Upper lobe of left lung (tissue), 6 donors: ENCODE data around the gene UBXN4. TPM values are rescaled to one million over a fixed set of nuclear protein-coding genes. Genes with fewer than 3 reads are reported as not detected.

Experiments used
- ATAC-seq, 2 donors: fragments of 200-7000 bp; cut with Tn5 transposase; one replicate each; pipeline ENCODE4 v1.9.1; 2022; ENCODE audit warnings: mild to moderate bottlenecking in 2 of 2, moderate library complexity in 2 of 2; ENCODE audit not compliant: low FRiP score in 2 of 2
- DNase-seq, 2 donors: peaks; one replicate each; pipeline ENCODE4 v3.0.0-alpha.2; 2019 to 2020
- H3K27ac ChIP-seq, 4 donors: fragments of 200-600 bp; sonication (generic); one replicate each; pipeline ENCODE4 v1.5.1; 2016 to 2019
- H3K27me3 ChIP-seq, 4 donors: fragments of 200-600 bp; sonication (generic); one replicate each; pipeline ENCODE4 v1.5.1; 2017 to 2019
- H3K36me3 ChIP-seq, 4 donors: fragments of 200-600 bp; sonication (generic); one replicate each; pipeline ENCODE4 v1.5.1; 2016 to 2019
- H3K4me1 ChIP-seq, 4 donors: fragments of 200-600 bp; sonication (generic); one replicate each; pipeline ENCODE4 v1.5.1; 2018 to 2019
- H3K4me3 ChIP-seq, 4 donors: fragments of 200-600 bp; sonication (generic); one replicate each; pipeline ENCODE4 v1.5.1; 2017 to 2019; ENCODE audit warnings: mild to moderate bottlenecking in 2 of 4, moderate library complexity in 1 of 4
- H3K9me3 ChIP-seq, 4 donors: fragments of 200-600 bp; sonication (generic); one replicate each; pipeline ENCODE4 v1.5.1; 2018 to 2019
- EP300 ChIP-seq, 4 donors: sonication (generic); formaldehyde crosslinking; IDR thresholded peaks; one replicate each; pipeline ENCODE4 v1.5.1; 2017; ENCODE audit warnings: antibody characterized with exemption in 4 of 4, control low read depth in 2 of 4
- POLR2A ChIP-seq, 4 donors: fragments of 450-650 bp; IDR thresholded peaks; one replicate each; pipeline ENCODE4 v1.5.1; 2016 to 2017; ENCODE audit warnings: antibody characterized with exemption in 4 of 4, mild to moderate bottlenecking in 2 of 4
- POLR2AphosphoS5 ChIP-seq, 2 donors: sonication (generic); formaldehyde crosslinking; IDR thresholded peaks; one replicate each; pipeline ENCODE4 v1.5.1; 2017; ENCODE audit warnings: antibody characterized with exemption in 2 of 2
- WGBS, 2 donors: methylation state at CpG; one replicate each; pipeline ENCODE4 v1.1.5; 2017 to 2018; 5-methylcytosine and 5-hydroxymethylcytosine counted together
- total RNA-seq, 6 donors: library from RNA; depleted of rRNA in 4 of 6; stranded (reverse); fragments of >200 nt in 4 of 6; gene quantifications; one replicate each; pipeline versions ENCODE4 v1.1.0 to v1.2.1, GENCODE V29; 2016 to 2021
- TF ChIP-seq, protein P1 (sequence below), 6 experiments: fragments of 450-650 bp in 4 of 6; fragments of 200-600 bp in 2 of 6; sonication (generic) in 2 of 6; IDR thresholded peaks; one replicate each; pipeline ENCODE4 v1.5.1; 2016 to 2019; ENCODE audit warnings: antibody characterized with exemption in 6 of 6
- donor health status: DM: no; HTN: no; CAD: no; lungs with moderate emphysema.
- donor health status: DM: no; HTN: yes; CAD: no; lungs with severe emphysema.

Gene UBXN4
- total RNA-seq, 6 donors from 2014 or later, result 34.0 to 101 (median 67.8) TPM

DNA sequence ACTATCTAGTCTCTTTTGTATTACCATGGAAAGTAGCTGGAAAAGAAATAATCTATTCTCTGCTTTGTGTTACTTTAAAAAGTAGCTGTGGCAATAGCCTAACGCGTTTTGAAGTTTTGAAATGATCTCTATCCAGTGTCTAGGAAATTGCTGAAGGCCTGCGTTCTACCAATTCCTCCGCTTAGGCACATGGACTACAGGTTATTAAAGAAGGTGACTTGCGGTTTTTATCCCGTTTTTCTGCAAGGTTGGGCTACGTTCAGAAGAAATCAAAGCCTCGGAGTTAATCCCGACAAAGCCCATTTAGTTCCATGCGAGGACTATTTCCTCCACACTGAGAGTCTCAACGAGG, 636 bp upstream of the UBXN4 start:
- peaks cover 24 to 27% (median 25%) of the 10 kb centered on the region in 4 donors for H3K4me1 ChIP-seq
- peak overlapping the region in 2 of 4 donors; percentile 61 to 90 for H3K4me3 ChIP-seq
- no peaks in the 10 kb centered on the region for H3K27me3 ChIP-seq
- H3K9me3 ChIP-seq, result no peaks in the 10 kb centered on the region
- ATAC-seq (no peak), DNase-seq (no peak)
- WGBS, 2 donors, result 82 to 83% methylated on average over 11 of the region's 11 CpGs
- peak overlapping the region in 3 of 4 donors; percentile 99 to 100 (median 100) for H3K27ac ChIP-seq
- H3K36me3 ChIP-seq, result peaks cover 0 to 1% (median 0%) of the 10 kb centered on the region in 4 donors
- no peak for TF ChIP-seq POLR2AphosphoS5 (IDR thresholded peaks at IDR 0.05)
- TF ChIP-seq POLR2A (IDR thresholded peaks at IDR 0.05), result no peak
- TF ChIP-seq, protein P1, sequence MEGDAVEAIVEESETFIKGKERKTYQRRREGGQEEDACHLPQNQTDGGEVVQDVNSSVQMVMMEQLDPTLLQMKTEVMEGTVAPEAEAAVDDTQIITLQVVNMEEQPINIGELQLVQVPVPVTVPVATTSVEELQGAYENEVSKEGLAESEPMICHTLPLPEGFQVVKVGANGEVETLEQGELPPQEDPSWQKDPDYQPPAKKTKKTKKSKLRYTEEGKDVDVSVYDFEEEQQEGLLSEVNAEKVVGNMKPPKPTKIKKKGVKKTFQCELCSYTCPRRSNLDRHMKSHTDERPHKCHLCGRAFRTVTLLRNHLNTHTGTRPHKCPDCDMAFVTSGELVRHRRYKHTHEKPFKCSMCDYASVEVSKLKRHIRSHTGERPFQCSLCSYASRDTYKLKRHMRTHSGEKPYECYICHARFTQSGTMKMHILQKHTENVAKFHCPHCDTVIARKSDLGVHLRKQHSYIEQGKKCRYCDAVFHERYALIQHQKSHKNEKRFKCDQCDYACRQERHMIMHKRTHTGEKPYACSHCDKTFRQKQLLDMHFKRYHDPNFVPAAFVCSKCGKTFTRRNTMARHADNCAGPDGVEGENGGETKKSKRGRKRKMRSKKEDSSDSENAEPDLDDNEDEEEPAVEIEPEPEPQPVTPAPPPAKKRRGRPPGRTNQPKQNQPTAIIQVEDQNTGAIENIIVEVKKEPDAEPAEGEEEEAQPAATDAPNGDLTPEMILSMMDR (IDR thresholded peaks at IDR 0.05), result no peak
- no peak for TF ChIP-seq EP300 (IDR thresholded peaks at IDR 0.05)

DNA sequence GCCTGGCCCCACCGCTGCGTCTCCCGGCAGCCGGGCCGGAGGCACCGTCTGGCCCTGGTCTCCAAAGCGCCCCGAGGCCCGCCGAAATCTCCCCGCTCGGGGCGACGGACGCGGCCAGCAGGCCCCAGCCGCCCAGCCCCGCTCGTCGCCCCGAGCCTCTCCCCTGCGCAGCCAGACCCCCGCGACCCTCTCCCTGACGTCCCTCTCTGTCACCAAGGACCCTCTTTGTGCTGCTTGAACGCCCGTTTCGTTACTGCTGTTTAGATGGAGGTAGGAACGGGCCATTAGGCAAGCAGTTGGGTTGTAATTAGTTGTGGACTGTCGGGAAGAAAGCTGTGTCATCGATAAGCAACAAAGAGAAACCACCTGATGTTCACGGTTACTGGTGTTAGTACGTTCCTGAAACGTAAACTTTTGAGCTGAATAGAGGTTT, 686 bp downstream of the UBXN4 start:
- no peaks in the 10 kb centered on the region for H3K27me3 ChIP-seq
- peaks cover 24 to 28% (median 26%) of the 10 kb centered on the region in 4 donors for H3K4me1 ChIP-seq
- TF ChIP-seq, protein P1 (IDR thresholded peaks at IDR 0.05), result no peak
- TF ChIP-seq POLR2AphosphoS5 (IDR thresholded peaks at IDR 0.05) (peak; percentile 16 to 63), EP300 (IDR thresholded peaks at IDR 0.05) (no peak), POLR2A (IDR thresholded peaks at IDR 0.05) (peak in 1 of 4 donors; percentile 46)
- peak overlapping the region; percentile 61 to 92 (median 88) for H3K4me3 ChIP-seq
- no peaks in the 10 kb centered on the region for H3K9me3 ChIP-seq
- DNase-seq (peak; percentile 22 to 90), ATAC-seq (peak; percentile 56 to 69)
- peaks cover 0 to 6% (median 0%) of the 10 kb centered on the region in 4 donors for H3K36me3 ChIP-seq
- peak overlapping the region; percentile 99 to 100 (median 100) for H3K27ac ChIP-seq
- 1% methylated on average over 10 to 33 of the region's 34 CpGs for WGBS, 2 donors

DNA sequence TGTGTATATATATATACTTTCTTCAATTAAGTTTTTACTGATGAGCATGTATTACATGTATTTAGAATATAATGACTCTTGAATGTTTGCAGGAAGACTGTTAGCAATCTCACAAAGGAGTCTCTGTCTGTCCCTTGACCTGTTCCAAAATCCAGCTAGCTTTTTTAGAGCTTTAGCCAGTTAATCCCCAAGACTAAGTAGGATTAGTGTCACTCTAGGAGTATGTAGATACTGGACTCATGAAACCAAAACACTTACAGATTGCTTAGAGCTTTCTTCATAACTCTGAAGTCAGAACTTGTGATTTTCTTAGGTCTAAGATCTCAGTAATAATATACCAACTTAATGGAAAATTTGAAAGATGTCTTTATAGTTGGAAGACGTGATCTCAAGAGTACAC, 2.2 kb downstream of the UBXN4 start:
- DNase-seq, result no peak

DNA sequence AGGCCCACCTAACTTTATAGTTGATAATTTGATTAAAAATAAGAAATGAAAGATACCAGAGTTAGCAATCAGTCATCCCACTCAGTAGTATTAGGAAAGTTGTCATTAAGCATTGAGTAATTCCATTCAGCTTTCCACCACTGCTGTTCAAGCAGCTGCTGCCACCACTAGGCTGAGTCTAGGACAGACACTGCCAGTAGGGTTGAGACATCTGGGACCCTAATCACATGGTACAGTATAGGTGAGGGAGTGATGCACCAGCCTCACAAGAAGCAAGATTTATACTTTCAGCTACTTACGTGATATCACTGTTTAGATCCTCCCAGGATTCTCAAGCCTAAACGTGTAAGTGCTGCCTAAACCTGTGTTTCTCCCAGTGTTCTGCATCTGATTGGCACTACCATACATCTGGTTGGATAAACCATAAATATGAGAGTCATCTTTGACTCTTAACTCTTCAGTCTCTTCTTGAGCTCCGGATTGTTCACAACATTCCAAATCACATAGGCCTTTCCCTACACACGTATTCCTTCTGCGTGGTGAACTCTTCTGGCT, 3.2 kb downstream of the UBXN4 start:
- H3K27me3 ChIP-seq, result no peaks in the 10 kb centered on the region
- DNase-seq (peak in 1 of 2 donors; percentile 28), ATAC-seq (no peak)
- WGBS, 2 donors, result 87 to 88% methylated on average over 5 of the region's 5 CpGs
- no peak overlapping the region for H3K4me3 ChIP-seq
- TF ChIP-seq EP300 (IDR thresholded peaks at IDR 0.05), result no peak
- no peak for TF ChIP-seq POLR2AphosphoS5 (IDR thresholded peaks at IDR 0.05)
- TF ChIP-seq, protein P1 (IDR thresholded peaks at IDR 0.05), result no peak
- peak overlapping the region in 1 of 4 donors; percentile 11 for H3K27ac ChIP-seq
- no peaks in the 10 kb centered on the region for H3K9me3 ChIP-seq
- H3K36me3 ChIP-seq, result peaks cover 6 to 31% (median 10%) of the 10 kb centered on the region in 4 donors
- H3K4me1 ChIP-seq, result peaks cover 24 to 32% (median 27%) of the 10 kb centered on the region in 4 donors

More for the DNA sequence above, 2.2 kb downstream of the UBXN4 start:
- ATAC-seq, result no peak
- H3K36me3 ChIP-seq, result peaks cover 3 to 21% (median 6%) of the 10 kb centered on the region in 4 donors
- no peaks in the 10 kb centered on the region for H3K9me3 ChIP-seq
- WGBS, 2 donors, result 76 to 79% methylated on average over 1 of the region's 1 CpG
- peak overlapping the region in 1 of 4 donors; percentile 61 for H3K4me3 ChIP-seq
- H3K27me3 ChIP-seq, result no peaks in the 10 kb centered on the region
- H3K4me1 ChIP-seq, result peaks cover 24 to 32% (median 27%) of the 10 kb centered on the region in 4 donors
- TF ChIP-seq POLR2A (IDR thresholded peaks at IDR 0.05) (no peak), POLR2AphosphoS5 (IDR thresholded peaks at IDR 0.05) (no peak), EP300 (IDR thresholded peaks at IDR 0.05) (no peak)
- H3K27ac ChIP-seq, result peak overlapping the region in 1 of 4 donors; percentile 99

DNA sequence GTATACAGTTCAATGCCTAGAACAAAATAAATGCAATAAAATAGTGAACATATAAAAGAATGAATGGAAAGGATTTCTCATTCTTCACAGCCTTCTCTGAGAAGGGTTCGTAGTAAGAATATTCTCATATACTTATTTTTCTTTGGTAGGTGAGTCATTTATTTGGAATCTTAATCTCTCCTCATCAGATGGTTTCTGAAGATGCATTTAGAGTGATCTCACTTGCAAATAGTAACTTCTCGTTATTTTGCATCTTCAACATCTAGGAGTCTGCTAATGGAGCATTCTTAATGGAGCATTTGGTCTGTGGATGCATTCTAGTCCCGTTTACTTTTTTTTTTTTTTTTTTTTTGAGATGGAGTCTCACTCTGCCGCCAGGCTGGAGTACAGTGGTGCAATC, 3.9 kb downstream of the UBXN4 start:
- Histone ChIP-seq H3K4me3 (no peak overlapping the region), H3K4me1 (peaks cover 24 to 32% (median 27%) of the 10 kb centered on the region in 4 donors), H3K27me3 (no peaks in the 10 kb centered on the region), H3K27ac (no peak overlapping the region), H3K9me3 (no peaks in the 10 kb centered on the region), H3K36me3 (peaks cover 6 to 38% (median 11%) of the 10 kb centered on the region in 4 donors)
- TF ChIP-seq POLR2AphosphoS5 (IDR thresholded peaks at IDR 0.05) (no peak), EP300 (IDR thresholded peaks at IDR 0.05) (no peak)
- TF ChIP-seq, protein P1 (IDR thresholded peaks at IDR 0.05), result no peak
- ATAC-seq (no peak), DNase-seq (no peak)
- 89 to 91% methylated on average over 3 to 4 of the region's 4 CpGs for WGBS, 2 donors
